IPS DF 6.9 (cell line): ENCODE data around the gene RRP9.
"Not testable (repeated sequence)": the region's sequence is repeated elsewhere in the genome, so short reads cannot be mapped to it uniquely, and the experiment has no call there.

Experiments used
- DNase-seq: peaks from one replicate; pipeline ENCODE4 v3.0.0-alpha.2; 2013; ENCODE audit warnings: low read depth, low spot score
- H3K27ac ChIP-seq: one replicate; pipeline ENCODE4 v1.5.1; 2013; ENCODE audit warnings: low read length, control low read depth
- H3K27me3 ChIP-seq: 2 replicates; pipeline ENCODE4 v1.6.1; 2013; ENCODE audit warnings: mild to moderate bottlenecking, low read length; ENCODE audit not compliant: control insufficient read depth, insufficient read depth
- H3K36me3 ChIP-seq: 2 replicates; pipeline ENCODE4 v1.6.1; 2013; ENCODE audit warnings: low read length; ENCODE audit not compliant: control insufficient read depth, insufficient read depth
- H3K4me1 ChIP-seq: 2 replicates; pipeline ENCODE4 v1.6.1; 2013; ENCODE audit warnings: low read length; ENCODE audit not compliant: control insufficient read depth, insufficient read depth
- H3K4me3 ChIP-seq: 2 replicates; pipeline ENCODE4 v1.5.1; 2013; ENCODE audit warnings: mild to moderate bottlenecking, low read length
- H3K9me3 ChIP-seq: 2 replicates; pipeline ENCODE4 v1.6.1; 2013; ENCODE audit warnings: low read length, inconsistent platforms; ENCODE audit not compliant: control insufficient read depth, insufficient read depth
- WGBS: extraction: QIAGEN DNeasy Blood & Tissue Kit; methylation state at CpG from one replicate; pipeline ENCODE4 v1.1.7; 2013; ENCODE audit warnings: mixed read lengths, missing lambda C conversion rate; ENCODE audit not compliant: insufficient read length, insufficient coverage; 5-methylcytosine and 5-hydroxymethylcytosine counted together

Gene RRP9

GRCh38 chr3:51935886-51936755 is 5.6 kb downstream of the RRP9 start:
- H3K4me1 ChIP-seq: no peaks in the 10 kb centered on the region
- no peaks in the 10 kb centered on the region for H3K27me3 ChIP-seq
- no peak overlapping the region for H3K4me3 ChIP-seq
- H3K27ac ChIP-seq: no peak overlapping the region
- peaks cover 40% of the 10 kb centered on the region for H3K36me3 ChIP-seq
- no peak for DNase-seq
- no CpG with 5 or more reads among the region's 25 CpGs for WGBS
- no peaks in the 10 kb centered on the region for H3K9me3 ChIP-seq

- Histone ChIP-seq H3K9me3 (no peaks in the 10 kb centered on the region), H3K27me3 (no peaks in the 10 kb centered on the region), H3K27ac (no peak overlapping the region), H3K36me3 (peaks cover 40% of the 10 kb centered on the region), H3K4me3 (no peak overlapping the region), H3K4me1 (no peaks in the 10 kb centered on the region)
- WGBS: no CpG with 5 or more reads among the region's 28 CpGs
- no peak for DNase-seq
These were observed 6.5 kb downstream of the RRP9 start for GRCh38 chr3:51934991-51935885.

GRCh38 chr3:51934139-51934850 is 7.4 kb downstream of the RRP9 start:
- no peak for DNase-seq
- no peak overlapping the region for H3K4me3 ChIP-seq
- H3K4me1 ChIP-seq: no peaks in the 10 kb centered on the region
- no peaks in the 10 kb centered on the region for H3K9me3 ChIP-seq
- peaks cover 39% of the 10 kb centered on the region for H3K36me3 ChIP-seq
- no CpG with 5 or more reads among the region's 11 CpGs for WGBS
- no peak overlapping the region for H3K27ac ChIP-seq
- H3K27me3 ChIP-seq: no peaks in the 10 kb centered on the region

- H3K36me3 ChIP-seq: peaks cover 38% of the 10 kb centered on the region
- no peaks in the 10 kb centered on the region for H3K9me3 ChIP-seq
- H3K4me1 ChIP-seq: no peaks in the 10 kb centered on the region
- no CpG with 5 or more reads among the region's 13 CpGs for WGBS
- H3K27me3 ChIP-seq: no peaks in the 10 kb centered on the region
- no peak overlapping the region for H3K4me3 ChIP-seq
- H3K27ac ChIP-seq: no peak overlapping the region
- no peak for DNase-seq
These were observed 8.1 kb downstream of the RRP9 start for GRCh38 chr3:51933471-51934138.

- WGBS: no CpG with 5 or more reads among the region's 15 CpGs
- no peaks in the 10 kb centered on the region for H3K27me3 ChIP-seq
- H3K36me3 ChIP-seq: peaks cover 34% of the 10 kb centered on the region
- H3K9me3 ChIP-seq: no peaks in the 10 kb centered on the region
- no peak overlapping the region for H3K4me3 ChIP-seq
- no peak overlapping the region for H3K27ac ChIP-seq
- no peak for DNase-seq
- no peaks in the 10 kb centered on the region for H3K4me1 ChIP-seq
These were observed 9.0 kb downstream of the RRP9 start for GRCh38 chr3:51932471-51933370.

DNA sequence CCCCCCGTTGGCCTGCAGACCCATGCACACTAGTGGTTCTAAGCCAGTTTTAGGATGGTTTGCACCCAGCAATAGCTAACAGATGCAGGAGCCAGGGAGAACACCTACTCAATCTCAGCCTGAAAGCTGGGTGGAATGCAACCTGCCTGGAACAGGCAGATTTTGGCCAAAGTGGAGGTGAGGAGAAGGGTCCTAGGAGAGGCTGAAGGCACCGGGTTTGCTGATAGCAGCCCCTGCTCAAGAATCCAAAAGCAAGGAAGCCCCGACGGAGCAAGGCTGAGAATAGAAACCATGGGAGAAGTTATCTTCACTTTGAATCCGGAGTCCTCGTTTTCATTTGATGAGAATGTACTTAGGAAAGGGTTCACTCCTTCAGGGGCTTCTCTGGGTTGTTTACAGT is 9.9 kb downstream of the RRP9 start:
- Histone ChIP-seq H3K36me3 (peaks cover 25% of the 10 kb centered on the region), H3K27ac (no peak overlapping the region), H3K9me3 (no peaks in the 10 kb centered on the region), H3K4me1 (no peaks in the 10 kb centered on the region), H3K4me3 (no peak overlapping the region), H3K27me3 (no peaks in the 10 kb centered on the region)
- WGBS: no CpG with 5 or more reads among the region's 6 CpGs
- no peak for DNase-seq

GRCh38 chr3:51930439-51930838 is 11.3 kb downstream of the RRP9 start:
- WGBS: no CpG with 5 or more reads among the region's 1 CpG
- Histone ChIP-seq H3K4me1 (no peaks in the 10 kb centered on the region), H3K9me3 (no peaks in the 10 kb centered on the region), H3K27me3 (no peaks in the 10 kb centered on the region), H3K36me3 (peaks cover 16% of the 10 kb centered on the region), H3K27ac (no peak overlapping the region), H3K4me3 (no peak overlapping the region)
- no peak for DNase-seq

GRCh38 chr3:51929420-51930003 is 12.2 kb downstream of the RRP9 start:
- Histone ChIP-seq H3K27ac (no peak overlapping the region), H3K4me3 (no peak overlapping the region), H3K36me3 (peaks cover 9% of the 10 kb centered on the region), H3K9me3 (no peaks in the 10 kb centered on the region), H3K4me1 (no peaks in the 10 kb centered on the region), H3K27me3 (no peaks in the 10 kb centered on the region)
- DNase-seq: no peak
- whole genome bisulfite sequencing: no CpG with 5 or more reads among the region's 5 CpGs

DNA sequence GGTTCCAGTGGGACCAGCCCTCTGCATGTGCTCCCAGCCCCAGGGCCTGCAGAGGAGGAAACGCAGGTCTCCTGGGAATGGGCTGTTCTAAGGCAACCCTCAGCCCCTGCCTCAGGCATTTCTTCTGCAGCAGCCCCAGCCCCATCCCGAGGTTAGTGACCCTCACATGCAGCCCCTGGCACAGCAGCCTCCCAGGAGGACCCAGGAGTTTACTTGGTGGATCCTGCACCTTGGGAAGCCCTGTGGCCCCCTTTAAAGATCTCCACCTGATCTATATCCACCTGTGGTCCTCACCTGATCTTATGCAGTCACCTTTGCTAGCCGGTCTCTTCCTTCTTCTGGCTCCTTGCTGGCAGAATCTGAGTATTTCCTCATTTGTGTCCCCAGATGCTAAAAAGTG is 12.7 kb downstream of the RRP9 start:
- H3K4me1 ChIP-seq, H3K27me3 ChIP-seq, H3K36me3 ChIP-seq, H3K4me3 ChIP-seq, DNase-seq, H3K9me3 ChIP-seq, H3K27ac ChIP-seq: not testable (repeated sequence)
- no CpG with 5 or more reads among the region's 3 CpGs for WGBS
